ENCODE data around the gene NRG2. TPM values are rescaled to one million over a fixed set of nuclear protein-coding genes. Genes with fewer than 3 reads are reported as not detected.

Gene NRG2
- total RNA-seq, 2 experiments from 2014 or later: 0.11 TPM; not detected in 1

GRCh38 chr5:139964266-139964993 lies 78.7 kb downstream of the NRG2 start:
- intact Hi-C loops (cut with micrococcal nuclease): no loop called here
- Mint-ChIP-seq H3K36me3 (ENCODE audit: low read depth) (no peaks in the 10 kb centered on the region), H3K27me3 (peaks cover 5% of the 10 kb centered on the region), H3K4me1 (ENCODE audit: low read depth) (no peaks in the 10 kb centered on the region), H3K27ac (no peak overlapping the region), H3K4me3 (no peak overlapping the region), H3K9me3 (no peaks in the 10 kb centered on the region)
- POLR2A ChIA-PET: interaction anchor here (0.7 kb wide), 1 partner anchor 889 kb away, joined by 4 read pairs; no protein-coding TSS in a partner anchor
- CTCF ChIA-PET: interaction anchor here (10.7 kb wide), 1 partner anchor 177 kb away, joined by 186 read pairs; no protein-coding TSS in a partner anchor
- ATAC-seq (no peak), DNase-seq (no peak)
- TF ChIP-seq CTCF (IDR thresholded peaks at IDR 0.05): no peak

- no peak for DNase-seq
- intact Hi-C loops (cut with micrococcal nuclease): no loop called here
- Mint-ChIP-seq H3K9me3 (no peaks in the 10 kb centered on the region), H3K4me3 (no peak overlapping the region), H3K27ac (no peak overlapping the region), H3K36me3 (ENCODE audit: low read depth) (no peaks in the 10 kb centered on the region), H3K4me1 (ENCODE audit: low read depth) (no peaks in the 10 kb centered on the region), H3K27me3 (no peaks in the 10 kb centered on the region)
- ChIA-PET POLR2A (no interaction called here), CTCF (interaction anchor here (0.6 to 8.1 kb wide), 2 partner anchors 8 to 183 kb away, joined by 3 to 74 read pairs; no protein-coding TSS in a partner anchor)
- no peak for TF ChIP-seq CTCF (IDR thresholded peaks at IDR 0.05)
- ATAC-seq: no peak
These were observed 80.7 kb downstream of the NRG2 start for GRCh38 chr5:139962445-139962844.

GRCh38 chr5:139961435-139962157 lies 81.5 kb downstream of the NRG2 start:
- ATAC-seq (no peak), DNase-seq (no peak)
- Mint-ChIP-seq H3K36me3 (ENCODE audit: low read depth) (no peaks in the 10 kb centered on the region), H3K4me3 (no peak overlapping the region), H3K27me3 (no peaks in the 10 kb centered on the region), H3K9me3 (no peaks in the 10 kb centered on the region), H3K27ac (no peak overlapping the region), H3K4me1 (ENCODE audit: low read depth) (no peaks in the 10 kb centered on the region)
- CTCF ChIA-PET: interaction anchor here (1.1 to 8.1 kb wide), 3 partner anchors 9 to 186 kb away, joined by 3 to 74 read pairs (median 4); no protein-coding TSS in a partner anchor
- intact Hi-C loops (cut with micrococcal nuclease): no loop called here
- TF ChIP-seq CTCF (IDR thresholded peaks at IDR 0.05): no peak
- POLR2A ChIA-PET: no interaction called here

GRCh38 chr5:139960723-139961383 lies 82.2 kb downstream of the NRG2 start:
- H3K27me3 Mint-ChIP-seq: no peaks in the 10 kb centered on the region
- H3K9me3 Mint-ChIP-seq: no peaks in the 10 kb centered on the region
- intact Hi-C loops (cut with micrococcal nuclease): no loop called here
- H3K4me3 Mint-ChIP-seq: no peak overlapping the region
- TF ChIP-seq CTCF (IDR thresholded peaks at IDR 0.05): no peak
- H3K36me3 Mint-ChIP-seq (ENCODE audit: low read depth): no peaks in the 10 kb centered on the region
- H3K27ac Mint-ChIP-seq: no peak overlapping the region
- no peaks in the 10 kb centered on the region for H3K4me1 Mint-ChIP-seq (ENCODE audit: low read depth)
- DNase-seq (peak; percentile 51), ATAC-seq (peak; percentile 64)
- CTCF ChIA-PET: interaction anchor here (1.1 to 8.1 kb wide), 3 partner anchors 9 to 185 kb away, joined by 3 to 74 read pairs (median 4); no protein-coding TSS in a partner anchor
- POLR2A ChIA-PET: no interaction called here

Data from activated CD8-positive, alpha-beta T cell treated with anti-CD3 and anti-CD28 coated beads for 36 hours (primary cell).